ENCODE data around the gene PTGER3.

Gene PTGER3

GRCh38 chr1:71047635-71048607 is at the start of gene PTGER3:
TSS of gene PTGER3 (minus strand) at chr1:71047816. CDS start at chr1:71047577, 239 bp downstream.
- Histone ChIP-seq H3K27ac (no peak within 1 kb of the TSS), H3K9me3 (no peaks in the 10 kb centered on the region), H3K4me1 (ENCODE audit: control insufficient read depth in 1 of 2, insufficient read depth in 1 of 2, low read depth in 1 of 2, low read length in 1 of 2) (peaks cover 14% of the 10 kb centered on the region in 2 experiments), H3K27me3 (peaks cover 98% of the 10 kb centered on the region), H3K4me3 (ENCODE audit: low read depth in 1 of 2, low read length in 1 of 2) (peak within 1 kb of the TSS in 1 of 2 experiments; percentile 18), H3K36me3 (no peaks in the 10 kb centered on the region)
- TF ChIP-seq CTCF (IDR thresholded peaks at IDR 0.05), result no peak

- Histone ChIP-seq H3K27ac (no peak overlapping the region), H3K9me3 (no peaks in the 10 kb centered on the region), H3K27me3 (no peaks in the 10 kb centered on the region), H3K4me1 (ENCODE audit: control insufficient read depth in 1 of 2, insufficient read depth in 1 of 2, low read depth in 1 of 2, low read length in 1 of 2) (no peaks in the 10 kb centered on the region), H3K36me3 (no peaks in the 10 kb centered on the region), H3K4me3 (ENCODE audit: low read depth in 1 of 2, low read length in 1 of 2) (no peak overlapping the region)
- TF ChIP-seq CTCF (IDR thresholded peaks at IDR 0.05), result no peak
These were observed 47.3 kb upstream of the PTGER3 start for GRCh38 chr1:71094913-71095312.

- no peak for TF ChIP-seq CTCF (IDR thresholded peaks at IDR 0.05)
- Histone ChIP-seq H3K36me3 (no peaks in the 10 kb centered on the region), H3K9me3 (no peaks in the 10 kb centered on the region), H3K4me1 (ENCODE audit: control insufficient read depth in 1 of 2, insufficient read depth in 1 of 2, low read depth in 1 of 2, low read length in 1 of 2) (no peaks in the 10 kb centered on the region), H3K27me3 (no peaks in the 10 kb centered on the region), H3K4me3 (ENCODE audit: low read depth in 1 of 2, low read length in 1 of 2) (no peak overlapping the region), H3K27ac (no peak overlapping the region)
These were observed 46.3 kb upstream of the PTGER3 start for GRCh38 chr1:71093938-71094337.

- no peak overlapping the region for H3K4me3 ChIP-seq (ENCODE audit: low read depth in 1 of 2, low read length in 1 of 2)
- no peak overlapping the region for H3K27ac ChIP-seq
- no peaks in the 10 kb centered on the region for H3K9me3 ChIP-seq
- TF ChIP-seq CTCF (IDR thresholded peaks at IDR 0.05), result no peak
- H3K27me3 ChIP-seq, result peaks cover 17% of the 10 kb centered on the region
- H3K4me1 ChIP-seq (ENCODE audit: control insufficient read depth in 1 of 2, insufficient read depth in 1 of 2, low read depth in 1 of 2, low read length in 1 of 2), result no peaks in the 10 kb centered on the region
- H3K36me3 ChIP-seq, result no peaks in the 10 kb centered on the region
These were observed 42.1 kb upstream of the PTGER3 start for GRCh38 chr1:71089536-71090270.

- no peak for TF ChIP-seq CTCF (IDR thresholded peaks at IDR 0.05)
- no peak overlapping the region for H3K27ac ChIP-seq
- no peaks in the 10 kb centered on the region for H3K36me3 ChIP-seq
- no peaks in the 10 kb centered on the region for H3K9me3 ChIP-seq
- no peaks in the 10 kb centered on the region for H3K4me1 ChIP-seq (ENCODE audit: control insufficient read depth in 1 of 2, insufficient read depth in 1 of 2, low read depth in 1 of 2, low read length in 1 of 2)
- no peak overlapping the region for H3K4me3 ChIP-seq (ENCODE audit: low read depth in 1 of 2, low read length in 1 of 2)
- H3K27me3 ChIP-seq, result peaks cover 26% of the 10 kb centered on the region
These were observed 41.1 kb upstream of the PTGER3 start for GRCh38 chr1:71088645-71089287.

Measured in neutrophil (primary cell).